ENCODE results near the gene EXOSC9.

GRCh38 chr4:121776610-121777401 is 24.3 kb upstream of the EXOSC9 start:
- TF ChIP-seq, protein P1, sequence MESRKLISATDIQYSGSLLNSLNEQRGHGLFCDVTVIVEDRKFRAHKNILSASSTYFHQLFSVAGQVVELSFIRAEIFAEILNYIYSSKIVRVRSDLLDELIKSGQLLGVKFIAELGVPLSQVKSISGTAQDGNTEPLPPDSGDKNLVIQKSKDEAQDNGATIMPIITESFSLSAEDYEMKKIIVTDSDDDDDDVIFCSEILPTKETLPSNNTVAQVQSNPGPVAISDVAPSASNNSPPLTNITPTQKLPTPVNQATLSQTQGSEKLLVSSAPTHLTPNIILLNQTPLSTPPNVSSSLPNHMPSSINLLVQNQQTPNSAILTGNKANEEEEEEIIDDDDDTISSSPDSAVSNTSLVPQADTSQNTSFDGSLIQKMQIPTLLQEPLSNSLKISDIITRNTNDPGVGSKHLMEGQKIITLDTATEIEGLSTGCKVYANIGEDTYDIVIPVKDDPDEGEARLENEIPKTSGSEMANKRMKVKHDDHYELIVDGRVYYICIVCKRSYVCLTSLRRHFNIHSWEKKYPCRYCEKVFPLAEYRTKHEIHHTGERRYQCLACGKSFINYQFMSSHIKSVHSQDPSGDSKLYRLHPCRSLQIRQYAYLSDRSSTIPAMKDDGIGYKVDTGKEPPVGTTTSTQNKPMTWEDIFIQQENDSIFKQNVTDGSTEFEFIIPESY (IDR thresholded peaks at IDR 0.05) = no peak
- no peak for TF ChIP-seq RXRA (IDR thresholded peaks at IDR 0.05)
- TF ChIP-seq RAD21 (IDR thresholded peaks at IDR 0.05) = no peak
- TF ChIP-seq CTCF (IDR thresholded peaks at IDR 0.05; ENCODE audit: low read depth, low read length, missing input control) = no peak
- no peak for TF ChIP-seq ATF3 (IDR thresholded peaks at IDR 0.05)
- TF ChIP-seq, protein P2, sequence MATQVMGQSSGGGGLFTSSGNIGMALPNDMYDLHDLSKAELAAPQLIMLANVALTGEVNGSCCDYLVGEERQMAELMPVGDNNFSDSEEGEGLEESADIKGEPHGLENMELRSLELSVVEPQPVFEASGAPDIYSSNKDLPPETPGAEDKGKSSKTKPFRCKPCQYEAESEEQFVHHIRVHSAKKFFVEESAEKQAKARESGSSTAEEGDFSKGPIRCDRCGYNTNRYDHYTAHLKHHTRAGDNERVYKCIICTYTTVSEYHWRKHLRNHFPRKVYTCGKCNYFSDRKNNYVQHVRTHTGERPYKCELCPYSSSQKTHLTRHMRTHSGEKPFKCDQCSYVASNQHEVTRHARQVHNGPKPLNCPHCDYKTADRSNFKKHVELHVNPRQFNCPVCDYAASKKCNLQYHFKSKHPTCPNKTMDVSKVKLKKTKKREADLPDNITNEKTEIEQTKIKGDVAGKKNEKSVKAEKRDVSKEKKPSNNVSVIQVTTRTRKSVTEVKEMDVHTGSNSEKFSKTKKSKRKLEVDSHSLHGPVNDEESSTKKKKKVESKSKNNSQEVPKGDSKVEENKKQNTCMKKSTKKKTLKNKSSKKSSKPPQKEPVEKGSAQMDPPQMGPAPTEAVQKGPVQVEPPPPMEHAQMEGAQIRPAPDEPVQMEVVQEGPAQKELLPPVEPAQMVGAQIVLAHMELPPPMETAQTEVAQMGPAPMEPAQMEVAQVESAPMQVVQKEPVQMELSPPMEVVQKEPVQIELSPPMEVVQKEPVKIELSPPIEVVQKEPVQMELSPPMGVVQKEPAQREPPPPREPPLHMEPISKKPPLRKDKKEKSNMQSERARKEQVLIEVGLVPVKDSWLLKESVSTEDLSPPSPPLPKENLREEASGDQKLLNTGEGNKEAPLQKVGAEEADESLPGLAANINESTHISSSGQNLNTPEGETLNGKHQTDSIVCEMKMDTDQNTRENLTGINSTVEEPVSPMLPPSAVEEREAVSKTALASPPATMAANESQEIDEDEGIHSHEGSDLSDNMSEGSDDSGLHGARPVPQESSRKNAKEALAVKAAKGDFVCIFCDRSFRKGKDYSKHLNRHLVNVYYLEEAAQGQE (IDR thresholded peaks at IDR 0.05) = no peak
- no peak for TF ChIP-seq SP1 (IDR thresholded peaks at IDR 0.05)
- TF ChIP-seq TAF1 (conservative IDR thresholded peaks at IDR 0.05) = no peak
- no peak for TF ChIP-seq GABPA (IDR thresholded peaks at IDR 0.05 in 1 of 2, conservative IDR thresholded peaks at IDR 0.05 in 1 of 2)
- TF ChIP-seq JUND (IDR thresholded peaks at IDR 0.05) = no peak
- TF ChIP-seq YY1 (IDR thresholded peaks at IDR 0.05) = no peak
- TF ChIP-seq, protein P3, sequence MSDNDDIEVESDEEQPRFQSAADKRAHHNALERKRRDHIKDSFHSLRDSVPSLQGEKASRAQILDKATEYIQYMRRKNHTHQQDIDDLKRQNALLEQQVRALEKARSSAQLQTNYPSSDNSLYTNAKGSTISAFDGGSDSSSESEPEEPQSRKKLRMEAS (IDR thresholded peaks at IDR 0.05) = no peak
